ENCODE measurements around the gene ADRA2C. TPM values are rescaled to one million over a fixed set of nuclear protein-coding genes. Genes with fewer than 3 reads are reported as not detected.
"Not testable (repeated sequence)": the region's sequence is repeated elsewhere in the genome, so short reads cannot be mapped to it uniquely, and the experiment has no call there.

The ADRA2C gene
- total RNA-seq, 1 experiment from 2014 or later: 5.9 TPM

- DNase-seq (ENCODE audit: low spot score): no peak
Observed at GRCh38 chr4:3812211-3812934, 46.2 kb downstream of the ADRA2C start.

GRCh38 chr4:3813151-3814052 lies 47.2 kb downstream of the ADRA2C start:
- DNase-seq (ENCODE audit: low spot score): no peak

GRCh38 chr4:3814053-3814570 lies 47.9 kb downstream of the ADRA2C start:
- no peak for DNase-seq (ENCODE audit: low spot score)

GRCh38 chr4:3814838-3815237 lies 48.7 kb downstream of the ADRA2C start:
- DNase-seq (ENCODE audit: low spot score): not testable (repeated sequence)

- DNase-seq (ENCODE audit: low spot score): no peak
Observed at GRCh38 chr4:3816256-3816825, 50.2 kb downstream of the ADRA2C start.

- DNase-seq (ENCODE audit: low spot score): no peak
Observed at GRCh38 chr4:3816983-3817960, 51.1 kb downstream of the ADRA2C start.

Other genes with a start within 250 kb of the ADRA2C start
- gene LRPAP1, start 234.0 kb upstream of the ADRA2C start, total RNA-seq (2014; rRNA removed; shearing (Covaris generic)): 116 and 171 TPM in 2 replicates